Activated T-helper 17 cell treated with anti-CD3 and anti-CD28 coated beads, Interleukin-2, amount 50 U/mL, for 72 hours (primary cell): Measurements from ENCODE around the gene FAM89B. TPM values are rescaled to one million over a fixed set of nuclear protein-coding genes. Genes with fewer than 3 reads are reported as not detected.
A peak's percentile ranks its signal among the peaks of the same experiment; 100 is the strongest.

ENCODE experiments used
- ATAC-seq: fragments of 150-1000 bp; cut with Tn5 transposase; replicated peaks from 2 replicates; pipeline ENCODE4 v1.10.0; 2021; ENCODE audit warnings: mild to moderate bottlenecking, moderate library complexity
- H3K27ac Mint-ChIP-seq: one replicate; pipeline ENCODE4 v1.8.0; 2022; ENCODE audit warnings: mixed read lengths
- H3K27me3 Mint-ChIP-seq: one replicate; pipeline ENCODE4 v1.8.0; 2022; ENCODE audit warnings: mixed read lengths
- H3K36me3 Mint-ChIP-seq: one replicate; pipeline ENCODE4 v1.8.0; 2022; ENCODE audit warnings: low read depth, mild to moderate bottlenecking, mixed read lengths
- H3K4me1 Mint-ChIP-seq: one replicate; pipeline ENCODE4 v1.8.0; 2022; ENCODE audit warnings: mixed read lengths
- H3K4me3 Mint-ChIP-seq: one replicate; pipeline ENCODE4 v1.8.0; 2022; ENCODE audit warnings: mild to moderate bottlenecking, mixed read lengths
- H3K9me3 Mint-ChIP-seq: one replicate; pipeline ENCODE4 v1.8.0; 2022; ENCODE audit warnings: mixed read lengths
- total RNA-seq, 2 donors: library from RNA; stranded (reverse); gene quantifications; one replicate each; pipeline ENCODE4 v1.2.3, GENCODE V29; 2022

Gene FAM89B
- total RNA-seq, 2 donors from 2014 or later, result 39.0 to 42.2 TPM

DNA sequence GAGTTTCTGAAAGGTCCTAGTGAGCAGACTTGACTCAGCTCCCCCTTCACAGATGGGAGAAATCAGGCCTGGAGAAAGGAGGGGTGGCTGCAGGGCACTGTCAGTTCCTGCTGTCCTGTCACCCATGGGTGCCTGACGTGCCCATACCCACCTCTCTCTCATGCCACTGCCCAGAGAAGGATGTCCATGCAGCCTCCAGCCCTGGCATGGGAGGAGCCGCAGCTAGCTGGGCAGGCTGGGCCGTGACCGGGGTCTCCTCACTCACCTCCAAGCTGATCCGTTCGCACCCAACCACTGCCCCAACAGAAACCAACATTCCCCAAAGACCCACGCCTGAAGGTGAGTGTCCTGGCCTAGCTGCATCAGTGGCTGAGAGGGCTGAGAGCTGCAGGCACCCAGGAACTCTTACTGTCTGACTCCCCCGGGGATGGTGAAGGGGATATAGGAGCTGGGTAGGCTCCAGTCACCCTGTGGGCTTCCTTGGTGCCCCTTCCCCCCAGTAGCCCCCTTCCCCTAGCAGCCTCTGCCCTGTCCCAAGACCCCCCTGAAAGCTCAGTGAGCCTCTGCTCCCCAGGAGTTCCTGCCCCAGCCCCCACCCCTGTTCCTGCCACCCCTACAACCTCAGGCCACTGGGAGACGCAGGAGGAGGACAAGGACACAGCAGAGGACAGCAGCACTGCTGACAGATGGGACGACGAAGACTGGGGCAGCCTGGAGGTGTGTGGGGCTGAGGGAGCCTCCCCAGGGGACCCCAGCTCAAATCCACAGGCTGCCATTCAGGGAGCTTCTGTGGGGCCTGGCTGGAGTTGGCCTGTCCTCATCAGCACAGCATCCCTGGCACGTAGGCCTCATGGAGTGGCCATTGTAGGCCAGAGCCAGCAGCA, 35.7 kb upstream of the FAM89B start:
- Mint-ChIP-seq H3K4me1 (peaks cover 8% of the 10 kb centered on the region), H3K36me3 (peaks cover 75% of the 10 kb centered on the region), H3K9me3 (no peaks in the 10 kb centered on the region), H3K27ac (peak overlapping the region; percentile 8), H3K27me3 (no peaks in the 10 kb centered on the region), H3K4me3 (no peak overlapping the region)
- ATAC-seq, result no peak

GRCh38 chr11:65537296-65537597, 35.1 kb upstream of the FAM89B start:
- Mint-ChIP-seq H3K9me3 (no peaks in the 10 kb centered on the region), H3K27ac (no peak overlapping the region), H3K36me3 (peaks cover 76% of the 10 kb centered on the region), H3K4me3 (no peak overlapping the region), H3K27me3 (no peaks in the 10 kb centered on the region), H3K4me1 (peaks cover 13% of the 10 kb centered on the region)
- ATAC-seq, result no peak

DNA sequence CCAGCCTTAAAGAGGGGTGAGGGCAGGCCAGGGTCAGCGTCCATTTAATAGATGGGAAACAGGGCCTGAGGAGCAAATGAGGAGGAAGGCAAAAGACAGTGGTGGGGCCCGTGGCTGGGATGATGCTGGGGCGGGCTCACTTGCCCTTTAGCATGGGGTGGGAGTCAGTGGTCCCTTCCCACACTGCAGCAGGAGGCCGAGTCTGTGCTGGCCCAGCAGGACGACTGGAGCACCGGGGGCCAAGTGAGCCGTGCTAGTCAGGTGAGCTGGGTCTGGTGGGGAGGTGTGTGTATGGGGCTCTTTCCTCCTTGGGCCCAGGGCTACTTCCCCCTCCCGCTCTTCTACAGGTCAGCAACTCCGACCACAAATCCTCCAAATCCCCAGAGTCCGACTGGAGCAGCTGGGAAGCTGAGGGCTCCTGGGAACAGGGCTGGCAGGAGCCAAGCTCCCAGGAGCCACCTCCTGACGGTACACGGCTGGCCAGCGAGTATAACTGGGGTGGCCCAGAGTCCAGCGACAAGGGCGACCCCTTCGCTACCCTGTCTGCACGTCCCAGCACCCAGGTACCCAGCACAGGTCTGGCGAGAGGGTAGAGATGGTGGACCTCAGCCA, 34.6 kb upstream of the FAM89B start:
- Mint-ChIP-seq H3K27me3 (no peaks in the 10 kb centered on the region), H3K36me3 (peaks cover 76% of the 10 kb centered on the region), H3K4me3 (no peak overlapping the region), H3K4me1 (peaks cover 16% of the 10 kb centered on the region), H3K27ac (no peak overlapping the region), H3K9me3 (no peaks in the 10 kb centered on the region)
- ATAC-seq, result no peak

DNA sequence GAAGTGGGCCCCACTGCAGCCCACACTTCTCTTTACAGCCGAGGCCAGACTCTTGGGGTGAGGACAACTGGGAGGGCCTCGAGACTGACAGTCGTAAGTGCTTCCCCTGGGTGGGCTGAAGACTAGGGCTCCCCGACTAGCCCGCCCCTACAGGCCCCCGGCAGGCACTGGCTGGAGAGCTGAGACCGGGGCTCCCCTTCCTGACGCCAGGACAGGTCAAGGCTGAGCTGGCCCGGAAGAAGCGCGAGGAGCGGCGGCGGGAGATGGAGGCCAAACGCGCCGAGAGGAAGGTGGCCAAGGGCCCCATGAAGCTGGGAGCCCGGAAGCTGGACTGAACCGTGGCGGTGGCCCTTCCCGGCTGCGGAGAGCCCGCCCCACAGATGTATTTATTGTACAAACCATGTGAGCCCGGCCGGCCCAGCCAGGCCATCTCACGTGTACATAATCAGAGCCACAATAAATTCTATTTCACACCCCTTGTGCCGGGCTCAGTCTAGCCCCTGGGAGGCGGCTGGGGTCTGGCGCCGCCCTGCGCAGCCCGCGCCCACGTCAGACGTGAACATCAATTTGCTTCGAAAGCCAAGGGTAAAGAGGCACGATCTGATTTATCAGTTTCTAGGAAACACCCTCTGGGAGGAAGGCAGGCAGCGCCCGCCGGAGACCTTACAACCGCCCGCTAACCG, 34.0 kb upstream of the FAM89B start:
- peaks cover 17% of the 10 kb centered on the region for H3K4me1 Mint-ChIP-seq
- ATAC-seq, result no peak
- H3K9me3 Mint-ChIP-seq, result no peaks in the 10 kb centered on the region
- no peak overlapping the region for H3K27ac Mint-ChIP-seq
- peaks cover 72% of the 10 kb centered on the region for H3K36me3 Mint-ChIP-seq
- H3K4me3 Mint-ChIP-seq, result no peak overlapping the region
- H3K27me3 Mint-ChIP-seq, result no peaks in the 10 kb centered on the region

DNA sequence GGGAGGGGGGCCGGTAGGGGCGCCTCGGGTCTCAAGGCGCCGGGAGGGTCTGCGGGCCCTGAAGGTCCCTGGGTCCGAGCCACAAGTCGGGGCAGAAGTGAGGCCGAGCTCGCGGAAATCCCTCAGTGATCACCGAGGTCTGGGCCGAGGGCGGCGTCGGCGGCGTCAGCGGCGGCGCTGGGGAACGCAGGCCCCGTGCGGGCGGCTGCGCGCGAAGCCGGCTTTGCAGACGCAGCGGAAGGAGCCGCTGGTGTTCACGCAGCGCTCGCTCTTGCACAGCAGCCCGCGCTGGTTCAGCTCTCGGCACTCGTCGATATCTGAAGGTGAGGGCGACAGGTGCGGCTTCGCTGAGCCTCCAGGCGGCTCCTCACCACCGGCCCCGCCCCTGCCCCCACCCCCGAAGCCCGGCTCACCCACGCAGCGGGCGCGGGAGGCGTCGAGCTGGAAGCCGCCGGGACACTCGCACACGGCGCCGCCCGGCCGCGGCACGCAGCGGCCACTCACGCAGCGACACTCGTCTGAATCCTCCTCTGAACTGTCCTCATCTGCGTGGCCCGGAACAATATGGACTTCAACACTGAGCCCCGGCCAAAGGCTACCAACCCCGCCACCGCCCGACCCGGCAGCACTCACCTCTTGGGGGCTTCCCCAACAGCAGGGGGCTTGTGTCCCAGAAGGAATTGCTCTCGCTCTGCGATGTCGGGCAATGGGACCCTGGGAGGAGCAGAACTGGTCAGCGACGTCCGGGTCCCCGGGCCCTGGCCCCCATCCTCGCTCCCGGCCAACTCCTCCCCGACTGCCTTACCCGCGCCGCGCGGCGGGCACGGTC, 33.2 kb upstream of the FAM89B start:
- Mint-ChIP-seq H3K9me3 (no peaks in the 10 kb centered on the region), H3K4me3 (no peak overlapping the region), H3K4me1 (peaks cover 17% of the 10 kb centered on the region), H3K27ac (no peak overlapping the region), H3K36me3 (peaks cover 75% of the 10 kb centered on the region), H3K27me3 (no peaks in the 10 kb centered on the region)
- no peak for ATAC-seq

DNA sequence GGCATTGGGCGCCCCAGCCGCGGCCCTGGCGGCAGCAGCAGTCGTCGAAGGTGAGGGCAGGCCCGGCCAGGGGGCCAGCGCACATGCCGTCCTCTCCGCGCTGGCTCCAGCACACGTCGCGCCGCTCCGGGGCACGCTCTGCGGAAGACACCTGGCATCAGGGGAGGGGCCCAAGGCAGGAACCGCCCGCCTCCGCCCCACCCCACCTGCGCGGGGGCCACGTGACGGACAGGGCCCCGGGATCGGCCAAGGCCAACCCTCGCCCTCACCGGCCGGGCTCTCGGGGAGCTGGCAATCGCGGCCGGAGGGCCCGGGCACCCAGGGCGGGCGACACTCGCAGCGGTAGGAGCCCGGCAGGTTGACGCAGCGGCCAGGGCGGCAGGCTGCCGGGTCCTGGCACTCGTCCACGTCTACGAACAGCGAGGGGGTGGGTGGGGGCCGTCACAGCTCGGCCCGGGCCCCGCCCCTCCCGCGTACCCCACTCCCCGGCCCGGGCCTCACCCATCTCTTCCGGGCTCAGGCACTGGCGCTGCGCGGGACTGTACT, 32.5 kb upstream of the FAM89B start:
- Mint-ChIP-seq H3K27me3 (no peaks in the 10 kb centered on the region), H3K27ac (no peak overlapping the region), H3K9me3 (no peaks in the 10 kb centered on the region), H3K4me3 (peak overlapping the region; percentile 79), H3K4me1 (peaks cover 17% of the 10 kb centered on the region), H3K36me3 (peaks cover 75% of the 10 kb centered on the region)
- ATAC-seq, result peak; percentile 72

DNA sequence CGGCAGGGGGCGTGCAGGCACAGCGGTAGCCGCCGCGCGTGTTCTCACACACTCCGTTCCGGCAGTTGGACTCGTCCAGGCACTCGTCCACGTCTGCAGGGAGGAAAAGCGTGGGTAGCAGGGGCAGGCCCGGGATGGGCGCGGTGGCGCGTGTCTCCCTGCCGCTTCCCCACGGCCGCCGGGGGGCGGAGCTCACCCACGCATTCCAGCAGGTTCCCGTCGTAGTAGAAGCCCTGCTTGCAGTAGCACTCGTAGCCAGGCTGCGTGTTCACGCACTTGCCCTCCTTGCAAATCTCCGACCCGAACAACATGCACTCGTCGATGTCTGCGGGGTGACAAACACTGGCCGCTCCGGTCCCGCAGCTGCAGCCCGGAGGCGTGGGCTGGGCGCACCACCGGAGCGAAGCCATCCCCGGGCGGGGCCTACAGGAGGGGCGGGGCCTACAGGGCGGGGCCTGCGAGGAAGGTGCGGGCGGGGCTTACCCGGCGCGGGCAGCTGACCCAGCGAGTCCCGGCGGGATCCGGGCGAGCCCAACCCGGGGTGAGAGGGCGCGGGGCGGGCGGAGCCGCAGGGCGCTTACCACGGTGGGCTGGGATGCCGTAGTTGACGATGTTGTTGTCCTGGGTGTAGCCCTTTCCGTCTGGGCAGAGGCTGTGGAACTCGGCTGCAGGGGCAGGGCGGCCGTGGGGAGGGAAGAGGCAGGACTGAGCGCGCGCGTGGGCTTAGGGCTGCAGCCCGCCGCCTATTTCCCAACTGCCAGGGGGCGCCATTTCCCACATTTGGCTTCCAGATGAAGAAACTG, 31.8 kb upstream of the FAM89B start:
- Mint-ChIP-seq H3K4me3 (peak overlapping the region; percentile 79), H3K27me3 (no peaks in the 10 kb centered on the region), H3K9me3 (no peaks in the 10 kb centered on the region)

DNA sequence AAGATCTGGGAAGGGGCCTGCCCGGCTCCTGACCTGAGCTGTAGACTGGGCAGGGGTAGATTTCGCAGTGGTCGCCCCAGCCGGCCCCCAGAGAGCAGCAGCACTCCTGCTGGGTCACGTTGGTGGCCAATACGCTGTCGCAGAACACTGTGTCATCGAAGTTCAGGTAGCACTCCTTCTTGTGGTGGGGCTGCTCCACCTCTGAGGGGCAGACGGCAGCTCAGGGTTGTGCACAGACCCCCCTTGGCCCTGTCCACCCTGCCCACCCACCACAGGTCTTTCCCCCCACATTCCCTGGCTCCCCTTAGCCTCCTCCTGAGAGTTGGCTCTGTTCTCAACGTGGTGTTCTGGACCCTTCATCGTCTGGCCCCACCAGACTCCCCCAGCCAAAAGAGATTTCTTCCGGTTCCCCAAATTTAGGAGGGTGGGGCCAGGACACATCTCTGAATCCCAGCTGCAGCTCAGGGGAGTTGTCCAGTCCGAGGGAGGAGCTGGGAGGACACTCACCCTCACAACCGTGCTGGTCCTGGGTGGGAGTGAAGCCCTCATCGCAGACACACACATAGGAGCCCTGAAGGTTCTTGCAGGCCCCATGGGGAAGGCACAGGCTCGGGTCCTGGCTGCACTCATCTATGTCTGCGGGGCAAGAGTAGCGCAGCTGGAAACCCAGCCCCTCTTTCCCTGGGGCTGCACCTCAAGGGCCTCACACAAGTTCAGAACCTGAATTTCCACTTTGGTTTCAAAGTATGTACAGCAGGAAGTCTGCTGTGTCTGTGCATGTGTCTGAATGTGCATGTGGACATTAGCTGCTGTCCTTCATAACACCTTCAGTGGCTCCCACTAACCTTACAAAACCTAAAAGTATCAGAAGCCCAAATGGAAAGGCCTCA, 31.0 kb upstream of the FAM89B start:
- Mint-ChIP-seq H3K4me3 (peak overlapping the region; percentile 79), H3K9me3 (no peaks in the 10 kb centered on the region), H3K4me1 (peaks cover 29% of the 10 kb centered on the region), H3K27me3 (no peaks in the 10 kb centered on the region), H3K27ac (peak overlapping the region; percentile 50), H3K36me3 (peaks cover 75% of the 10 kb centered on the region)
- no peak for ATAC-seq

More for the DNA sequence above, 31.8 kb upstream of the FAM89B start:
- peaks cover 75% of the 10 kb centered on the region for H3K36me3 Mint-ChIP-seq
- H3K4me1 Mint-ChIP-seq, result peaks cover 21% of the 10 kb centered on the region
- ATAC-seq, result peak; percentile 89
- no peak overlapping the region for H3K27ac Mint-ChIP-seq

GRCh38 chr11:65542738-65543390, 29.5 kb upstream of the FAM89B start:
- peaks cover 27% of the 10 kb centered on the region for H3K4me1 Mint-ChIP-seq
- ATAC-seq, result no peak
- peak overlapping the region; percentile 50 for H3K27ac Mint-ChIP-seq
- H3K27me3 Mint-ChIP-seq, result no peaks in the 10 kb centered on the region
- no peaks in the 10 kb centered on the region for H3K9me3 Mint-ChIP-seq
- peaks cover 67% of the 10 kb centered on the region for H3K36me3 Mint-ChIP-seq
- peak overlapping the region; percentile 79 for H3K4me3 Mint-ChIP-seq

DNA sequence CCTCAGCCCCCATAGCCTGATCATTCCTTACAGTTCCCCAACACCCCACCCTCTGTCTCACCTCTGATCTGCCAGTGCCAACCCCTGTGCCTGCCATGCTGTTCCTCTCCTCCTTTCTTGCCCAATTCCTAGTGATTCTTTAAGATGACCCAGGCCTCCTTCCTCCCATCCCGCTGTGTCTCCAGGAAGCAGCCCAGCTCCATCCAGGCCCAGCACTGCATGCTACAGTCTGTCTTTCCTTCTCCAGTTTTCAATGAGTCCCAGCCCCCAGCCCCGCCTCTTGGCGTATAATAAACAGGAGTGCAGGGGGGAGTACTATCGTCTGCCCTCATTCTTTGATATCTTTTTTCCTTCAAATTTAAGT, 26.5 kb upstream of the FAM89B start:
- H3K4me3 Mint-ChIP-seq, result peak overlapping the region; percentile 85
- H3K27ac Mint-ChIP-seq, result peak overlapping the region; percentile 84
- no peaks in the 10 kb centered on the region for H3K9me3 Mint-ChIP-seq
- no peaks in the 10 kb centered on the region for H3K27me3 Mint-ChIP-seq
- H3K36me3 Mint-ChIP-seq, result peaks cover 79% of the 10 kb centered on the region
- no peak for ATAC-seq
- peaks cover 36% of the 10 kb centered on the region for H3K4me1 Mint-ChIP-seq

GRCh38 chr11:65546217-65546958, 25.9 kb upstream of the FAM89B start:
- Mint-ChIP-seq H3K27me3 (no peaks in the 10 kb centered on the region), H3K36me3 (peaks cover 81% of the 10 kb centered on the region), H3K4me3 (peak overlapping the region; percentile 85), H3K4me1 (peaks cover 37% of the 10 kb centered on the region), H3K27ac (peak overlapping the region; percentile 84), H3K9me3 (no peaks in the 10 kb centered on the region)
- ATAC-seq, result peak; percentile 90
